GM18526 (cell line): Measurements from ENCODE around the gene NABP2.

Source experiments
- POLR2A ChIP-seq: IDR thresholded peaks from 3 replicates; pipeline ENCODE4 v1.6.1; 2011; ENCODE audit not compliant: insufficient read length; ENCODE audit errors: extremely low read depth

Gene NABP2

GRCh38 chr12:56255671-56256070 is 31.5 kb downstream of the NABP2 start:
- TF ChIP-seq POLR2A: no peak

GRCh38 chr12:56256326-56256960 is 32.3 kb downstream of the NABP2 start:
- TF ChIP-seq POLR2A: no peak

- no peak for TF ChIP-seq POLR2A
These were observed 32.9 kb downstream of the NABP2 start for GRCh38 chr12:56257071-56257470.

DNA sequence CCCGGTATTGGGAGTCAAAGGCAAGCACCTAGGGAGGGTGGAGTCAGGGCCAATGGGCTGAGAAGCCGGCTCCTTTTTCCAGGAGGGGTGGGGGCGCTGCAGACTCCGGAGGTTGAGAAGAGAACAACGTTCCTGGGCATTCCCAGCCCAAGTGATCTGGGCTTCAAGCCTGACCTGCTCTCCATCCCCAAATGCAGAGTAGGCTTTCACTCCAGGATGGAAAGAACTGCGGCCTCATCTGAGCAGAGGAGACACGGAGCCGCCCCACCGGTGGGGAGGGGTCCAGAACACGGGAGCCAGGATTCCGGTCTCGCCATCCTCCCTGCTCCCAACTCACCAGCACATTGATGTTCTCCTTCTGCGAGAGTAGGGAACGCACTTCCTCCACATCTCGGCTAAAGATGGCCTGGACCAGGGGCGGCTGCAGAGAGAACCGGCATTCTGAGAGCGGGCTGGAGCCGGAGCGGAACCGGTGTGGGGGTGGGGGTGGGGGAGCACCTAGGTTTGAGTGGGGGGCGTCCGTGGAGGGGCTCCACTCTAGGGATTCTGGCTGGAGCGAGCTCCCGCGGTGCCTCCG is 33.4 kb downstream of the NABP2 start:
- no peak for TF ChIP-seq POLR2A

DNA sequence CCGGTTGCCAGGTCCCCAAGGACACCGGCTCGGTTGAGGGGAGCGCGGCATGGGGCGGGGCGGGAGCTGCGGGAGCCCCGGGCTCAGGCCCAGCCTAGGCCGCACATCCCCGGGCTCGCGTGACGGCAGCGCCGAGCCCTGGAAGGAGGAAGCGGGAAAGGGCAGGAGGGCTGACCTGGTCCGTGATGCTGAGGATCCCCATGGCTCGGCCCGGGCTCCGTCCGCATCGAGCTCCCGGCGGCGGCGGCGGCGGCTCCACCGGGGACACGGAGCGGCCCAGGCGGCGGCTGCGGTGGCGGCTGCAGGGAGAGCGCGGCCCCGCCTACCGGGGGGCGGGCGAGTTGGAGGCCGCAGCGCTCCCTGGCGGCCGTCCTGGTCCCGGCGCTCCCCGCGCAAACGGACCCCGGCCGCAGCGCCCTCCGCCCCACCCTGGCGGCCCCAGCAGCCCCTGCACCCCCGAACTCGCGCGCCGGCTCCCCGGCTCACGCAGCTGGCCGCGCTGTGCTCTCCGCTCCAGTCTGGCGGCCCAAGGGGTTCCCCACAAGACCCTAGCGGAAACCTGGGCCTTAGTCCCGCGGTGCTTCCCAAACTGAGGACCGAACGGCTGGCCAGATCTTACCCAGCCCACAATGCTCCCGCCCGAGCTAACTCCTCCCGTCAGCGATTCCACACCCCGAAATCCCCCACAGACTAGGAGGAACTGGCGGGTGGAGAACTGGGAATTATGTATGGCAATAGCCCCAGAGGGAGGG is 34.1 kb downstream of the NABP2 start, which contains the start of gene ANKRD52:
ANKRD52 (minus strand) TSS at position 317 of the 752 bp plus-strand sequence; CDS start at position 202, 115 bp downstream.
- TF ChIP-seq POLR2A: peak; percentile 56

DNA sequence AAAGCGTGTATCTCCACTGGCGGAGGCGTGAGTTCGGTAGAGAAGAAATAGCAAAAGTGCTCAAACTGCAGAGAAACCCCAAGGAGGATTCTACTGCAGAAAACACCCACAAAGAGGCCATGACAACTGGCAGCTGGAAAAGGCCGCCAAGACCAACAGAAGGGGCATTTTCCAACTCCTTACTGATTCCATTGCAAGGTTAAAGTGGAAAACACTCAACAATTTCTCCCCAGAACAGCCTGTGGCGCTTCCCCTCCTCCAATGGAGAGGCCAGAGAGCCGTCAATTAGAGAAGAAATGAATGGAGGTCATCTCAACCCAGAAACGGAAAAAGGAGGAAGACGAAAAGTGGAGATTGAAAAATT is 34.7 kb downstream of the NABP2 start:
- no peak for TF ChIP-seq POLR2A

DNA sequence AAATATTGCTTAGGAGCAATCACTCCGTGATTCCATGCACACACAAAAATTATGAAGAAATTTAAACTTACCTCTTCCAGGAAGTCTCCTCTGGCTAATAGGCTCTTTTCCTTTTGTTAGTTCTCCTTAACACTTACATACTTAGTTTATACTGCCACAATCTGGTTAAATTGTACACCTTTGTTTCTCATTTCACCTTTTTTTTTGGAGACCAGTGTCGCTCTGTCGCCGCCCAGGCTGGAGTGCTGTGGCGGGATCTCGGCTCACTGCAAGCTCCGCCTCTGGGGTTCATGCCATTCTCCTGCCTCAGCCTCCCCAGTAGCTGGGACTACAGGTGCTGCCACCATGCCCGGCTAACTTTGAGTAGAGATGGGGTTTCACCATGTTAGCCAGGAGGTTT is 36.2 kb downstream of the NABP2 start:
- TF ChIP-seq POLR2A: no peak

- TF ChIP-seq POLR2A: no peak
These were observed 36.8 kb downstream of the NABP2 start for GRCh38 chr12:56260921-56261320.

DNA sequence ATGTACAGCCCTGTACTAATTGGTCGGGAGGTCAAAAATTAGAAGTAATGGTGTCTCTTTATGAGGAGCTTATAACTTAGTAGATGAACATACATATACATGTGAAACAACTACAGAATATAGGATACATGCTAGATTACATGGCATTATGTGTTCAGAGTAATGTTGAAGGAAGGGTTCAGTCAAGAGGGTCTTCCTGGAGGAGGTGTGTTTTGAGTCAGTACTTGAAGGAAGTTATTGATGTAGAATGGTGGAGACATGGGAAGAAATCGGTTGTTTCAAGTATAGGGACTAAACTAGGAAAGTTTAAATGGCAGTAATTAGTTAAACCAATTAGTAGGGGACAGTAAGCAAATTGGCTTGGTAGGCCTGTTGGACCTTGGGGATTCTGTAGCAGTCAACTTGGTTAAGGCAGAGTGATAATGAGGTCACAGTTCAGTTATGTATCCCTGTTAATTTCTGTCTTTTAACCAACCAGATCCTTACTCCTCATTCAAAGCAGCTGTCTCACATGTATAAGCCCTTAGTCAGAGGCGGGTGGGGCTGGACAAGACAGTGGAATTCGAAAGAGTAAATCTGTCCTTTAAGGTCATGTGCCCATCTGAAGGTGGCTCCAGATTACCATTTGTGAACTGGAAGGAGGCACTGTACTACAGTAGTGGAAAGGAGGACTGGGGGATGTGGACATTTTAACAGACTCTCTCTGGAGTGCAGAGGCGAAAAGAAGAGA is 37.5 kb downstream of the NABP2 start:
- TF ChIP-seq POLR2A: no peak

DNA sequence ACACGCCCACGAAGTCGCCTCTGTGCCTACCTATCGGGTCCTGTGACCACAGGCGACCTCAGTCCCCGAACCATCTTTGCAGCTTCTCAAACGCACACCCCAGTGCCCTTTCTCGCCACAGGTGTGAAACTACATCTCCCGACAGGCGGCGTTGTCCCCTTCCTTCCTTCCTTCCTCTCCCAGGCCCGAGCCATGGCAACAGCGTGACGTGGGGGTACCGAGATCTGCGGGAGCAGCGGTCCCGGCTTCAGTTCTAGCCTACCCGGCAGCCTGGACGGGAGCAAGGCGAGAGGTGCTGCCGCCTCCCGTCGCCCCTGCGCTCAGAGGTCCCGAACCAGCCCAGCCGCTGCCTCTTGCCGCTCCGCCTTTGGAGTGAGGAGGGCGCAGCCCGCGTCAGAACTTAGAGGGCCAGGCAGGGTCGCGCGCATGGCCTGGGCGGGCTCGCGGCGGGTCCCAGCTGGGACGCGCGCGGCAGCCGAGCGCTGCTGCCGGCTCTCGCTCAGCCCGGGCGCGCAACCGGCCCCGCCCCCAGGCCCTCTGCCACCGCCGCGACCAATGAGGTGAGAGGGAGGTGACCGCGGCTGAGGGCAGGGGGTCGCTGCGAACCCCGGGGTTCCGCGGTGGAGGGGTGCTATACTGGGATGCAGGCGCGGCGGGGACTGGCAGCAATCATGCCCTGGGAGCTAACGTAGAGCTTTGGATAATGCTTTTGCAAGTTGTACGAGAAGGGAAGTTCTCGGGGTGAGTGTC is 42.7 kb downstream of the NABP2 start, which contains the start of gene COQ10A:
COQ10A (plus strand) TSS at position 250 of the 750 bp plus-strand sequence; CDS start at position 427, 177 bp downstream.
- TF ChIP-seq POLR2A: peak; percentile 87

GRCh38 chr12:56267443-56268071 is 43.4 kb downstream of the NABP2 start:
- no peak for TF ChIP-seq POLR2A

DNA sequence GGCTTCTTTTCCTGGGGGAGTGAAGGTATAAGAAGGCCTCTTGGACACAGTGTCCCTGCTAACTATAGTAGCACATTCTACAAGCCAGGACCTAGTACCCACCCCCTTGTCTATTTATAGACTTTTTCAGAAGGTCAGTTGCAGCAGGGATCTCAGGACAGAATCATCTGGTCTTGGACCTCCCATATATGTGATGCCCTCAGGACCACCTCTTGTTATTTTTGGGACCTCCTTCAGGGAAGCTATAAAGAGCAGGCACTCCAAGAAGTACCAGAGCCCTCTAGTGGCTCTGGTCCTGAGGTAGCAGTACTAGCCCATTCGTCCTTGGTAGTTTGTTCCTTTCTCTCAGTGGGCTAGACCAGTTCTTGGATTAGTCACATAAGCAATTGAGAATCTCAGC is 46.9 kb downstream of the NABP2 start:
- no peak for TF ChIP-seq POLR2A

GRCh38 chr12:56274299-56274698 is 50.2 kb downstream of the NABP2 start:
- no peak for TF ChIP-seq POLR2A

GRCh38 chr12:56278905-56279304 is 54.8 kb downstream of the NABP2 start:
- no peak for TF ChIP-seq POLR2A
